Lower leg skin (tissue), 3 donors: ENCODE measurements around the gene CPA2.

Source experiments
- POLR2A ChIP-seq, 2 donors: fragments of 450-650 bp; IDR thresholded peaks; one replicate each; pipeline ENCODE4 v1.6.1; 2016 to 2017; ENCODE audit warnings: antibody characterized with exemption in 2 of 2, mild to moderate bottlenecking in 1 of 2, moderate library complexity in 1 of 2
- TF ChIP-seq, protein P1 (sequence below), 3 donors: fragments of 450-650 bp; IDR thresholded peaks; one replicate each; pipeline ENCODE4 v1.5.1; 2016; ENCODE audit warnings: antibody characterized with exemption in 3 of 3, mild to moderate bottlenecking in 3 of 3, moderate library complexity in 2 of 3

GRCh38 chr7:130319541-130319940 lies 52.9 kb downstream of the CPA2 start:
- TF ChIP-seq, protein P1, sequence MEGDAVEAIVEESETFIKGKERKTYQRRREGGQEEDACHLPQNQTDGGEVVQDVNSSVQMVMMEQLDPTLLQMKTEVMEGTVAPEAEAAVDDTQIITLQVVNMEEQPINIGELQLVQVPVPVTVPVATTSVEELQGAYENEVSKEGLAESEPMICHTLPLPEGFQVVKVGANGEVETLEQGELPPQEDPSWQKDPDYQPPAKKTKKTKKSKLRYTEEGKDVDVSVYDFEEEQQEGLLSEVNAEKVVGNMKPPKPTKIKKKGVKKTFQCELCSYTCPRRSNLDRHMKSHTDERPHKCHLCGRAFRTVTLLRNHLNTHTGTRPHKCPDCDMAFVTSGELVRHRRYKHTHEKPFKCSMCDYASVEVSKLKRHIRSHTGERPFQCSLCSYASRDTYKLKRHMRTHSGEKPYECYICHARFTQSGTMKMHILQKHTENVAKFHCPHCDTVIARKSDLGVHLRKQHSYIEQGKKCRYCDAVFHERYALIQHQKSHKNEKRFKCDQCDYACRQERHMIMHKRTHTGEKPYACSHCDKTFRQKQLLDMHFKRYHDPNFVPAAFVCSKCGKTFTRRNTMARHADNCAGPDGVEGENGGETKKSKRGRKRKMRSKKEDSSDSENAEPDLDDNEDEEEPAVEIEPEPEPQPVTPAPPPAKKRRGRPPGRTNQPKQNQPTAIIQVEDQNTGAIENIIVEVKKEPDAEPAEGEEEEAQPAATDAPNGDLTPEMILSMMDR (IDR thresholded peaks at IDR 0.05) = no peak
- TF ChIP-seq POLR2A (IDR thresholded peaks at IDR 0.05) = no peak
